ENCODE data around the gene SDCBP2.

Gene SDCBP2

DNA sequence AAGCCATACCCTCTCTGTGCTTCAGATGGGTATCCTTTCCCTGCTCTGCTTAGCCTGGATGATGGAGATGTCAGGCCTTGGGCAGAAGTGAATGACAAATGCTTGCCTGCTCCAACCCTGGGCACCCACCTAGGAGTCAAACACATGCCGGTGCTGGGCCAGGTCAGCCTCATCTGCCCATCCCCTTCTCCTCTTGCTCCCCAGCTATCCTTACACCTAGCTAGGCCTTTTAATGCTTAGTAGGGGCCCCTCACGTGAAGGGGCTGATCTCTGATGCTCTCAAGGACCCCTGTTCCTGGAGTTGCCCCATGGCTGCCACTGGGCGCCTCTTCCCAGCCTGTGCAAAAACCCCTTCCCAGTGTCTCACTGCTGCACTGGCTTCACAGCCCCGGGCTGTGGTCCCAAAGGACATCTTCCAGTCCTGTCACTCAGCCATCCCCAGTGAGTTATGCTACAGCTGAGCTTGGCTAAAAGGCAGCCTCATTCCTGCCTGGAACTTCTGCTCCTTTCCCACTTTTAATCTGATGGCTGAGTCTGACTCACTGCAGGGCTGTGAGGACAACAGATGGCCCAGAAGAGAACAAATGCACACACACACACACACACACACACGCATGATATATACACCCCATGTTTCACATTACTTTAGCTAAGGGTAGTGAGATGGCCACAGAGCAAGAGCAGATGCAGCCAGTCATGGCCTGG is 12.8 kb upstream of the SDCBP2 start:
- no peak overlapping the region for H3K4me3 ChIP-seq (ENCODE audit: low read depth, low read length)
- TF ChIP-seq, protein P1, sequence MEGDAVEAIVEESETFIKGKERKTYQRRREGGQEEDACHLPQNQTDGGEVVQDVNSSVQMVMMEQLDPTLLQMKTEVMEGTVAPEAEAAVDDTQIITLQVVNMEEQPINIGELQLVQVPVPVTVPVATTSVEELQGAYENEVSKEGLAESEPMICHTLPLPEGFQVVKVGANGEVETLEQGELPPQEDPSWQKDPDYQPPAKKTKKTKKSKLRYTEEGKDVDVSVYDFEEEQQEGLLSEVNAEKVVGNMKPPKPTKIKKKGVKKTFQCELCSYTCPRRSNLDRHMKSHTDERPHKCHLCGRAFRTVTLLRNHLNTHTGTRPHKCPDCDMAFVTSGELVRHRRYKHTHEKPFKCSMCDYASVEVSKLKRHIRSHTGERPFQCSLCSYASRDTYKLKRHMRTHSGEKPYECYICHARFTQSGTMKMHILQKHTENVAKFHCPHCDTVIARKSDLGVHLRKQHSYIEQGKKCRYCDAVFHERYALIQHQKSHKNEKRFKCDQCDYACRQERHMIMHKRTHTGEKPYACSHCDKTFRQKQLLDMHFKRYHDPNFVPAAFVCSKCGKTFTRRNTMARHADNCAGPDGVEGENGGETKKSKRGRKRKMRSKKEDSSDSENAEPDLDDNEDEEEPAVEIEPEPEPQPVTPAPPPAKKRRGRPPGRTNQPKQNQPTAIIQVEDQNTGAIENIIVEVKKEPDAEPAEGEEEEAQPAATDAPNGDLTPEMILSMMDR (IDR thresholded peaks at IDR 0.05; ENCODE audit: borderline replicate concordance, insufficient read depth, low read depth, low read length): no peak

GRCh38 chr20:1338801-1339200 is 9.9 kb upstream of the SDCBP2 start:
- TF ChIP-seq, protein P1 (IDR thresholded peaks at IDR 0.05; ENCODE audit: borderline replicate concordance, insufficient read depth, low read depth, low read length): no peak
- no peak overlapping the region for H3K4me3 ChIP-seq (ENCODE audit: low read depth, low read length)

DNA sequence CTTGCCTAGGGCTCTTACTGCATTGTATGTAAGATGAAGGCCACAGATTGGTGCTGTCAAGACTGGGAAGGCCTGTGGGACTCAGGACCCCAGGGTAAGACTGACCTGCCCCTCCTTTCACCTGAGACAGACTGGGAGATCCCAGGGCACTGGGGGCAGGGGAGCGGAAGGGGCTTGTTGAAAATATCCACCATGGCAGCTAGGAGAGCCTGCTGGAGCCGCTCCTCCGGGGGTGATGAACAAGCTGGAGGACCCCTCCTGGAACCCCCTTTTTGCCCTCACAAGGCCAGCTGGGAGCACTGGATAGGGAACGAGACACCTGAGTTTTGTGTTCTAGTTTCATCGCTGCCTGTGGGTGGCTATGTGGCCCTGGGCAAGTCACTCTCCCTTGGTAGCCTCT is 9.2 kb upstream of the SDCBP2 start:
- TF ChIP-seq, protein P1 (IDR thresholded peaks at IDR 0.05; ENCODE audit: borderline replicate concordance, insufficient read depth, low read depth, low read length): no peak

DNA sequence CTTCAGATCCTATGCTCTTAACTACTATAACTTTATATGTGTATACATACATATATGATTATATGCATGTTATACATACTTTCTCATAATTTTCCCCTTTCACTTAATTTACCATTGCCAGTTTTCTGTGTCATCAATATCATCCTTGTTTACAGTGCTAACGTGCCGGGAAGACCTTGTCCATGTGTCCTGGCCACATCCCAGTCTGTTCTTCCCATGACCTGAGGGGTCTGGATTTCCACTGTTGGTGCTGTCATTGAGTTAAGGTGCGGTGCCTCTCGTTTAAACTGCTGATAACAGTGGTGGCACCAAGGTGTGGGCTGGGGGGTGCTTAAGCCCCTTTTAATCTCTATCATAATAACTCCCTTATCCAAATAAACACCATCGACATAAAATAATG is 8.5 kb upstream of the SDCBP2 start:
- H3K4me3 ChIP-seq (ENCODE audit: low read depth, low read length): no peak overlapping the region
- TF ChIP-seq, protein P1 (IDR thresholded peaks at IDR 0.05; ENCODE audit: borderline replicate concordance, insufficient read depth, low read depth, low read length): no peak

More for the DNA sequence above, 9.2 kb upstream of the SDCBP2 start:
- no peak overlapping the region for H3K4me3 ChIP-seq (ENCODE audit: low read depth, low read length)

DNA sequence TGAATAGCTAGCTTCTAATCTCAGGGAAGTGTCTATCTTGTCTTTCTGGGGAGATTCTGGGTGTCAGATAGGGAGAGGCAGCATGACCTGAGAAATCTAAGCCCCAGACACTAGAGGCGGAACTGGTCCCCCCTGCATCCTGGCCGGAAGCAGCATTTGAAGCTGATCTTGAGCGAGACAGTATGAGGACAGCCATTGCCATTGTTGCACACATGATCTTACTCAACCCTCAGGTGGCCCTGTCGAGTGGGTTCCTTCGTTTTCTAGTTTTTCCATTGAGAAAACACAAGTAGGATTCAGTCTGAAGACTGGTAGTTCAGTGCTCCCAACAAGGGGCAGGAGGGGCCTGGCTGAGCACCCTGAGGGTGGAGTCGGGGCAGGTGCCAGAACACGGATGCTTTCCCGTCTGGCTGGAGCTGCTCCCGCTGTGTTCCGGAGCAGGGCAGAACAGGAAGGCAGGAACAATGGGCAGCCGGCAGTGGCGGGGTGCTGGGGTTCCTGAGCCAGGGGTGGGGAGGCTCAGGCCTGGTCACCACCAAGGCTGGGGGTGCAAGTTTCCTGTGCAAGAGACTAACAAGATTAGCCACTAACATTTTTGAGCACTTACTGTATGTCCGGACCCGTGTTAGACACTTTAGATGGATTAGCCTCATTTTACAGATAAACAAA is 7.9 kb upstream of the SDCBP2 start:
- TF ChIP-seq, protein P1 (IDR thresholded peaks at IDR 0.05; ENCODE audit: borderline replicate concordance, insufficient read depth, low read depth, low read length): no peak
- H3K4me3 ChIP-seq (ENCODE audit: low read depth, low read length): no peak overlapping the region

GRCh38 chr20:1335961-1336698 is 7.2 kb upstream of the SDCBP2 start:
- H3K4me3 ChIP-seq (ENCODE audit: low read depth, low read length): no peak overlapping the region

More at GRCh38 chr20:1335961-1336698, 7.2 kb upstream of the SDCBP2 start:
- TF ChIP-seq, protein P1 (IDR thresholded peaks at IDR 0.05; ENCODE audit: borderline replicate concordance, insufficient read depth, low read depth, low read length): no peak

Measured in GM12875 (cell line).